IPS-NIHi11 (cell line): ENCODE data around the gene IQSEC1.

ENCODE experiments used
- DNase-seq: peaks from one replicate; pipeline ENCODE4 v3.0.0; 2012; ENCODE audit warnings: mixed read lengths, low spot score

IQSEC1 gene

DNA sequence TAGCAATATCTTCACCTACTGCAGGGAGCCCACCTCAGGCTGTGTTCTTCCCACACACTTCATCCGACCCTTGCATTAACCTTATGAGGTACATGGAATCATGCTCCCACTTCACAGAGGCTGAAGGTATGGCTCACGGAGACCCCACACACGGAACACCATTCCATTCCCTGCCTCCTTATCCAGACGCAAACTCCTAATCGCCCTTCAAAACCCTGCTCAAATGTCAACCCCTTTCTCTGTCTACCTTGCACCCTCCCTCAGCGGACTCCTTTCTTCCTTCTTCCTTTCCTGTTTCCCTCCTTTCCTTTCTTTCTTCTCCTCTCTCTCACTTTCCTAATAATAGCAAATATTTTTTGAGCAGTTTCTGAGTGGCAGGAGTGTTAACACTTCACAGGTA, 23.8 kb downstream of the IQSEC1 start:
- no peak for DNase-seq

DNA sequence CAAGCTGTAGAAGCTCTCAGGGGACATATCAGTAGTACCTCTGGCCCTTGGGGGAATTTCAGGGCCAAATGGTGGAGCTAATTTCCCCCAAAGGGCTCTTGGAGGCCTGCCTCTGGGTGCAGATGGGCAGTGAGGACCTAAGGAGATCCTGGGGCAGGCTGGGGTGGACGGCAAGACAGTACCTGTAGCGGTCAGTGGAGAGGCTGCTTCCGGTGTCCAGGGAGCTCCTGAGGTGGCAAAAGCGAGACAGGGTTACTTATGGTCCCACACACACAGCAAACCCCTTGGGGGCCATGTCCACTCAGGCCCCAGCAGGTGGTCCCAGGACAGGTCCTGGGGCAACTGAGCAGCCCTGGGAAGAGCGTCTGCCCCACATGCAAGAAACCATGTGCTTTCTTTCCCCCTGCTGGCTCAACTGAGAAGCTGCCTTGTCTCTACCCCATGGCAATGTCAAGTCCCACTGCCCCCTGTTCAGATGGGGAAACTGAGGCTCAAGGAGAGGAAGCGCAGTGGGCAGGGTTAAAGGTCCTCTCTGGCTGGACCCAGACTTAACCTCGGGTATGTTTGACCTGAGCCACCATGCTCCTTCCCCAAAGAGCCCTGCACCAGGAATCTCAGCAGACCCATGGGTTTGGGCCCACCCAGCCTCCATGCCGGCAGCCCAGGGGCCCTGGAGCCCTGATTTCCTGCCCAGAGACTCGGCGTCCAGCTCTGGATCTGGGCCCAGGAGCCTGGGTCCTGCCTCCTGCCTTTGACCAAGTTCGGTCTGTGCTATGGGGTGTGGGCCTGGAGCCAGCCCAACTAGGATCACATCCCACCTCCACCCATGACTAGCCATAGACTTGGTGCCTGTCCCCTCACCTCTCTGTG, 25.7 kb downstream of the IQSEC1 start:
- no peak for DNase-seq

DNA sequence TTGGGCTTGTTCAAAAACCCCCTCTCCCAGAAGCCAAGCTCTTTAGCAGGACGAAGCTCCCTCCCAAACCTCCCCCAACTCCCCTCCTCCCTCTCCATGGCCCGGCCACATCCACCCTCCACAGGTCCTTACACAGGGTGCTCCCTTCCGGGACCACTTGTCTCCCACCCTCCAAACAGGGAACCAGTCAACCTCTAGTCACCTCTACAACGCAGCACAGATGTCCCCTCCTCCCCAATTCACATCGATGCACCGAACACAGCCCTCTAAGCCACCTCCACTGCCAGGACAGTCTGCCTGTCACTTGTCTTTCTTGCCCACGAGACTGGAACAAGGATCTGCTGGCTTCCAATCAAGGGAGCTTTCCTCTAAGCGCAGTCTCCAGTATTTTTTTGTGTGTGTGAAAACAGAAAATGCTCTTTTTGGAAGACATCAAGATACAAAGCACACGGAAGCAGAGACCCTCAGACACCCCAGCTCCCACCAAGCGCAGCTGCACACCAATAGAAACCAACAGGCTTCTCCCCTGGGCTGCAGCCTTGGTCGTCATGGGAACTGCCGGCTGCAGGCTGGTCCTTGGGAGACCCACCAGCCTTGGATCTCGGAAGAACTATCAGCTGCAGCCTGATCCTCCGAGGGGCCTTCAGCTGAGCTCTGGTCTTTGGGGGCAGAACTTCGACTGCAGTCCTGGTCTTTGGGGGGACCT, 26.5 kb downstream of the IQSEC1 start:
- no peak for DNase-seq

DNA sequence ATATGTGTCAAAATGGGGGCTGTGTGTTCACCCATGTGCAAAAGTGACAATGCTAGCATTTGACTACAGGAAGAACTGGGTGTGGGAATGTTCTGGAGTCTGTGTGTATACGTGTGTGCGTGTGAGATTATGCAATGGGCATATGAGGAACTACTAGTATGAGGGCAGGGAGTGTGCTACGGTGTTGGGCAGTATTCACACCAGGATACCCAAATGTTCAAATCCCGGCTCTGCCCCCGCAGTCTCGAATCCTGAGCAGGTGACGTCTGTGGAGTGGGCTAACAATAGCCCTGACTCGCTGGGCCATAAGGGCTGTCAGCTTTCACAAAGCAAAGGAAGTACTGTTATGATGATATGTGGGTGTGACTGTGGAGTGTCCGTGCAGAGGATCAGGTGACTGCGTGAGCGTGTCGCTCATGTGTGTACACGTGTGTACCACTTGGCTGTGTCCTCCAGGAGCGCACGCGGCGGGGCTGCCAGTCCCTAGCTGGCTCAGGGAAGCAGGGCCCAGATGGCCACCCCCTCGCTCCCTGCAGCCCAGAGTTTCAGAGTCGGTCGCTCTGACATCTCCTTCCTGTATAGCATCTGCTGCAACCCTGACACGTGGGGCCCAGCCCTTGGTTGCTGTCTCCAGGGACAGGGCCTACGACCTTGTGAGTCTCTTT, 27.2 kb downstream of the IQSEC1 start:
- no peak for DNase-seq

DNA sequence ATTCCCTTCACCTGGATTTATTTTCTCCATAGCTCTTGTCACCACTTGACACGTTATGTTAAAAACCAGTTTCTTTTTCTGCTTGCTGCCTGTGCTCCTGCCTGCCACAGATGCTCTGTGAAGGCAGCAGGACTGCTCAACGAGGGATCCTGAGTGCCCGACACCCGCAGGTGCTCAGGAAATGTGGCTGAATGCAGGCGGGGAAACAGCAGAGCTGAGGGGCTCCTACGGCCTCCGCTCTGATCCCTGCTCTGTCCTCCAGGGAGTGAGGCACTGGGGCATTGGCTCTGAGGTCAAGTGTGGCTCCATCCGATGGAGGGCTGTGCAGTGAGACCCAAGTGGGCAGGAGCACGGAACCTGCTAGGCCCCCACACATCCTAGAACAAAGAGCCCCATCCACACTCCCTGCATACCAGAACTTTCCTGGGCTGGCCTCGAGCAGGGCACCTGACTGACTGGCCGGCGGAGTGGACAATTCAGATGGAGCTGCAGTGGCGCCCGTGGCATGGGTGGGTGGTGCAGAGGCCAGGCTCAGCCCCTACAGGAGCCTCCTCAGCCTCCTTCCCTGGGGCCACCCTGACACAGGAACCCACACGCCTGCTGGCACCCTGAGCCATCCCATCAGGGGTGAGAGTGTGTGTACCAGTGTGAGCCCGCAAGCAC, 27.9 kb downstream of the IQSEC1 start:
- DNase-seq = no peak

DNA sequence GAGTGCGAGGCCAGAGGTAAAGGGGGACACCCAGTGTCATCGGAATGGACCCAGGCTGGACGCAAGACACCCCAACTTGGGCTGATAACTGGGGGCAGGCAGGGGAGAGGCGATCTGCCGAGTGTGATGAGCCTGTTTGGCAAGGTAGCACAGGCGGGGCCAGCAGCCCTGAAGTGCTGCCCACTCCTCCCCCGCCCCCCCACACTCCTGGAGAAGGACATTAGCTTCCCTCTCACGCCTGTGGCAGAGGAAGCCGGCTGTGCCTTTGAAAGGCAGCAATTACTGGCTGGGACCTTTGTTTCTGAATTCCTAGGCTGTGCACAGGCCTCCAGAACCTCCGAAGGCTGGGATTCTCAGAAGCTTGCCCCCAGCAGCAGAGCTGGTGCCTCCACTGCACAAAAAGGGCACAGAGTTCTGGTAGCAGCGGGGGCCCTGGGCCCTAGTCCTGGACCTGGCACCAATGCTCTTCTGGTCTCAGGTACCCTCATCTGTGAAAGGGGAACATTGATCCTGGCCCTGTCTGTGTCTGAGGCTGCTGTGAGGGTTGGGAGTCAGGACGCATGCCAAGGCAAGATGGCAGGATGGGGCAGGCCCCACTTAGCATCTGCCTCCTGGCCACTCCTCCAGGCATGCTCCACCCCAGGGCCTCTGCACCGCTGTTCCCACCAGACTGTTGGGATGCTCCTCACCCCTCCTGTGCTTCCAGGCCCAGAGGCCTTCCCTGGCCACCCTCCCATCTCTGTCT, 28.6 kb downstream of the IQSEC1 start:
- DNase-seq = no peak

DNA sequence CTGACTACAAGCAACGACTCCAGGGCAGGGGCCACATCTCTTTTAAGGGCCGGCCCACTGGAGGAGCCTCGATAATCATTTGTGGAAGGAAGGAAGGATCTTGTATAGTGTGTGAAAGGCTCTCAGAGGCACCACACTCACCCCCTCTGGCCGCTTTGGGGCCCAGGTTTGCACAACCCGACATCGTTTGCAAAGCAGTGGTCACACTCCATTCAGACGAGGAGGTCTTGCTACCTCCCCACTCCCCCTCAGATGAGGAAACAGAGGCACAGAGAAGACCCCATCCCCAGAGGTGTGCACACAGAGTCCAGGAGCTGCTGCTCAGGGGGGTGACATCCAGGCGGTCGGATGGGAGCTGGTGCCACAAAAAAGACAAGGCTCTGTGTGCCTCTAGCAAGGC, 29.6 kb downstream of the IQSEC1 start:
- no peak for DNase-seq

DNA sequence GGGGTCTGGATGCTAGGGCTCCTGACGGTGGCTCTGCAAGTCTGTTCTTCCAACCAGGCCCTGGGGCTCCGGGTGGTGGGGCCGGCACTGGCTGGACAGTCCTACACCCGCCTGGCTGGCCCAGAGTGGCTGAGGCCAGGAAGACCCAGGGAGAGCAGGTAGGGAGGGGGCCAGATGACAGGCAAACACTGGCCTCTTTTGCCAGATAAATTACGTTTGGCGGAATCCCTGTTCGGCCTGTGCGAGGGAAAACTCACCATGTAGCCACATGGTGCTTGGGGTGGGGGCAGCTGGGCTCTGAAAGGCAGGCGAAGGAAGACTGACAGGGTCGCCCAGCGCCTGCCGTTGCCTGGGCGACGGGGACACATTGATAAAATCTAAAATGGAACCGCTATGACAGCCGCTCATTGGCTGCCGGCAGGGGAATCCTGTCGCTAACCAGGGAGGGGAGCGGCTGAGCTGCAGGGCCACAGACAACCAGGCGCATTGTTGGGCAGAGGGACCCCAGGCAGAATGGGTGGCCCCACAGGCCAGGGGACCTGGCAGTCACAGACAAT, 30.4 kb downstream of the IQSEC1 start:
- DNase-seq = no peak

DNA sequence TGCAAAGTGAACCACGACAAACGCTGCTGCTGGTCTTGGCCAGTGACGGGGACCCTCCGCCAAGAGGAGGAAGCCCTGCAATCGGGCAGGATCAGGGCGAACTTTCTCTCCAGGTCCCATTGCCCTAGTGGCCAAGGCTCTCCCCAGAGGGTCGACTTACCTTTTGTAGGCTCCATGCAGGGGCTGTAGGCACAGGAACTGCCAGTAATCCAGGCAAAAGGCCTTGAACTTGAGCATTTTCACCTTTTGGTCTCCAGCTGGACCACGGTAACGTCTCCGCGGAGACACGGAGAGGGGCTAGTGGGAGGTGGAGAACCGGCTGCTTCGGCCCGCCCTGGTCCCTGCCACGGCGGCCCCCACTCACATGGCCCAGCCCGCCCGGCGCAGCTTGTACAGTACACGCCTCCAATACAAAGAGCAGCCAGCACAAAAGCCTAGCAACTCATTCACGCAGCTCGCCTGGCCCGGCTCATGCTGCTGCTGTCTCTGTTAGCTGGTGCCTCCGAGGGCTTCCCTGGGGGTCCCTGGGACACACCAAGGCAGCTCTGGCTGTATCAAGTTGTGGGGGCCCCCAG, 31.0 kb downstream of the IQSEC1 start:
- DNase-seq = no peak

DNA sequence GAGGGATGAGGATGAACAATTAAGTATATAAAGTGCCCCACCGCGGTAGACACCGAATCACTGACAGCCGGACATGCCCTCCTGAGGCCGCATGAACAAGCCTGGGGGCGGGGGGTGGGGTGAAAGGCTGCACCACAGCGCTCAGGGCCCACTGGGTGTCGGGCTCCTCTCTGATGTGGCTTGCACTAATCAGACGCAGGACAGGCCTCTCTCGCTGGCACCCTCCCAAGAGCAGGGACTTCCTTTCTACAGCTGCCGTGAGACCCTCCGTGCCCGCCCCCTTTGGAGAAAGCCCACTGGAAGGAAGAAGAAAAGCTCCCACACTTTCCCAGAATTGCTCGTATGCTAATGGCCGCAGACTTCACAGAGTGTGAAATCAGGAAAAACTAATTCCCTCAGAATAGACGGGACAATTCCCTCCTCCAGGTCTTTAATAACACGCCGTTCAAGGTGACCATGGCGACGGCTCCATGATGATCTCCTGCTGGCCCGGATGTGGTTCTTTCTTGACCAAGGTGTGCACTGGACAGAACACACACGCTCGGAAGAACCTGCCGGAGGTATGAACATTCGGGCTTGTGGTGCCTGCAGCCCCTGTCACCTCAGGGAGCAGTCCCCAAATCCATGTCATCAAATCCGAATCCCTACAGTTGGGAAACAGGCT, 32.0 kb downstream of the IQSEC1 start:
- no peak for DNase-seq

DNA sequence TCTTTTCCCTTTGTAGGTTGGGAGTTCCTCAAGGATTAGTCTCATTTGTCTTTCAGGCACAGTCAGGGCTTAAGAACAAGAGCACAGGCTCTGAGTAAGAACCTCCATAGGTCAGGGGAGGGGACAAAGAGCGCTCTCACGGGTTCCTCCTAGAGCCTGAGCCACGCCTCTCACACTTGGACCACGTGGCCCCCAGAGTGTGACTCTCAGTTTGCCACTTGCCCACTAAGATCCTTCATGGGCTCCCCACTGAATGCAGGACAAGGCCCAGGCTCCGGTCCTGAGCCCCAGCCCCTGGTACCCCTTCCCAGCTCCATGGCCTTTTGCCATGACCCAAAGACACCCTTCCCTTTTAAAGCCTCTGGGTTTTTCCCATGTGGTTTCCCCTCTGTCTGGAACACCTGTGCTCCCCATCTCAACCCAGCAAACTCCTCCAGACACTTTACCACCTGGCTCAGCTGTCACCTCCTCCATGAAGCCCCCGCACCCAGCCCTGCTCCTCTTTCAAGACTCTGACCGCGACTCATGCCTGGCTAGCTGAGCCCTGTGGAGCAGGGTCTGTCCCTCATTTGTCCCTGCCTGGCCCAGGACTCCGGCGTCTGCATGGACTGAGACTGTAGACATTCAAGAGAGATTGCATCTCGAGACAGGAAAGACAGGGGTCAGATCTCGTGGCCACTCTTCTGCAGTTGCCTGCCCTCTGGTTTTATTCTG, 32.7 kb downstream of the IQSEC1 start:
- no peak for DNase-seq

DNA sequence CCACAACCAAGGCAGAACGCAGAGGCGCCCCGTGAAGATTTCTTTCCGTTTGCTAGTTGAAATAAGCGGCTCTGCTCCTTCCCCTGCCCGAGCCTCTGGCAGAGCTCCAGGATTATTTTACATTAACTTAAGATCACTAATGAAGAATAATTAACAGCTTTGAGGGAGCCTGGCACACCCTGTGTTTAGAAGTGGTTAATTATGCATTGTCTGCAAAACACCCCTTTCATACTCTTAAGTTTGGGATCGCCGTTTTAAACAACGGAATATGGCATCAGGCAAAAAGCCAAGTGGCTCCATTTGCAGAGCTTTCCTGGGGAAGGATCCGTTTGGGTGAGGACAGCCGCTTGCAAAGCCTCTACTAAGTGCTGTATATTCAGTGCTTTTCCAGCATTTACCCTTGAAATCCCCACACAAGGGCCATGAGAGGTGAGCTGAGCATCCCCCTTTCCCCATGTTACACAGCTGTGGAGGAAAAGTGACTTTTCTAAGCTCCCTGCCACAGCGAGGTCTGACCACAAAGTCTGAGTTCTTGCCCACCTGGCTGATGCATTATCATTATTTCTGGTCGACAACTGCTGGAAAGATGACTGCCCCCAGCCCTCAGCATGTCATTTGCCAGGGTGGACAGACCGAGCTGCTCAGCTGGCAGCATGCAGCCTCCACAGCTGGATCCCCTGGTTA, 33.9 kb downstream of the IQSEC1 start:
- DNase-seq = no peak

DNA sequence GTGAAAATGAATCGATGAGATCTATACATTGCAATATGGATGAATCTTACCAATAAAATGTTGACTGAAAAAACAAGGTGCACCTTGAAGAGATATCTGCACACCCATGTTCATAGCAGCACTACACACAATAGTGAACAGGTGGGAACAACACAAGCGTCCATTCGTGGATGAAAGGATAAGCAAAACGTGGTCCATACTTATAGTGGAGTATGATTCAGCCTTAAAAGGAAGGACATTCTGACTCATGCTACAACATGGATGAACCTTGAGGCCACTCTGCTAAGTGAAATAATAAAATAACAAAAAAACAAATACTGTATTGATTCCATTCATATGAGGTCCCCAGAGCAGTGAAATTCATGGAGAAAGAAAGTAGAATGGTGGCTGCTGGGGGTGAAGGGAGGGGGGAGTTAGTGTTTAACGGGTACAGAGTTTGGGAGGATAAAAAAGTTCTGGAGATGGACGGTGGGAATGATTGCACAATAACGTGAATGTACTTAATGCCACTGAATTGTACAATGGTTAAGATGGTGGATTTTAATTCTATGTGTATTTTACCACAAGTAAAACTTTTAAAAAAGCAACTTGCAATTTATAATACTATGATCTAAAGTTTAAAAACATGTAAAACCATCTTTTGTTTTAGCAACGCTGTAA, 35.6 kb downstream of the IQSEC1 start:
- DNase-seq = no peak

DNA sequence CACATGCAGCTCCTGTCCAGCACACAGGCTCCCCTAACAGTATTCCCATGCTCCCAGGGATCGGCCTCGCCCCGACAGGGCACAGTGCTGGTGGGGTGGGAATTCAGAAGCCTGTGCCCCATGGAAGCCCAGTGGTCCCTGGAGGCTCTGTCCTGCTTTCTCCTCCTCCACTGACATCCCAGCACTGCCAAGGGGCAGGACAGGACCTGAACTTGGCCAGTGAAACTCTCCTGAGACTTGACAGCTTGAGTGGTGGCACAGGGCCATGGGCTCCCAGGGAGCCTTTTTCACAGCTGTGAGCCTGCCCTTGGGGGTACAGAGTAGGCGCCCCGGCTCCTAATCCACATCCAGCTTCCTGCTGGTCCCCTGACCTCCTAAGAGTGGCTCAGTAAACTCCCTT, 38.4 kb downstream of the IQSEC1 start:
- no peak for DNase-seq

DNA sequence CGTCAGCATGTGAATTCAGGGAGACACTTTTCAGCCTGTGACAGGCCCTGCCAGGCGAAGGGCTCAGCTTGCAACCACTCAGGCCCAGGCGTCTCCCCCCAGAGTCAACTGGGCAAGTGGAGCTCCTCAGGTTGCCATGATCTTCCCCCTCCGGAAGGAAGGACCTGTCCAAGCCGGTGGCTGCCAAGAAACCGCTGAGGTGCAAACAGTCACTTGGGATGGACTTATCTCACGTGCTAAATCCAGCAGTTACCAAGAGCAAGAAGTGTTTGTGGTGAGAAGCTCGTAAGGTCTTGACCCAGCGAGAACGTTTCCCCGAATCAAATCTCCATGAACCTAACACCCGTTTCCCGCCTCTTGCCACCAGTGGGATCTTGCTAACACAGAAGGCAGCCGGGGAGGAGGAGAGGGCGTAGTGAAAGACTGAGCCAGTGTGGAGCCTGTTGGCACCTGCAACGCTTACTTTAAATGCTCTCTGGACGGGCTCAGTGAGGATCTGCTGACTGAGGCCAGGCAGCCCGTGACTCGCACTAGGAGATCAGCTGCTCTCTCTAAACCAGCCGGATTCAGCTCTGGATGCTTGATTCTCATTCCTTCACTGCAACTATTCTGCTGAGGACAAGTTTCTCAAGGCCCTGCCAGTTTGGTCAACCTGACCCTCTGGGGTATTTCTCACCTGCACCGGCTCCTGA, 39.0 kb downstream of the IQSEC1 start:
- no peak for DNase-seq

DNA sequence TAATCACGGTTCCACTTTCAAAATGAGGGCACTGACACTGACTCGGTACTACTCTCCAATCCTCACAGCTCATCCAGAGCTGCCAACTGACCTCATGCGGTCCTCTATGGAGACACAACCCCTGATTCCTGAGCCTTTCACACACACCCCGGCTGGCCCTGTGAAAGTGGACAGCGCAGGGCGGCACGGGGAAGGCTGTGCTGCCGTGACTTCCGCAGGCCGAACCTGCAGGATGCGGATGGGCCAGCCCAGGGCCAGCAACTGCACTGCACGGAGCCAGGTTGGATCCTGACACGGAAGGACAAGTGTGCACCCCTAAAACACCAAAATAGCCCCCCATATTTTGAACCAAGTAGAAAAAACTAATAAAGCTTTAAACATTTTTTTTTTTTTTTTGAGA, 41.0 kb downstream of the IQSEC1 start:
- DNase-seq = no peak

DNA sequence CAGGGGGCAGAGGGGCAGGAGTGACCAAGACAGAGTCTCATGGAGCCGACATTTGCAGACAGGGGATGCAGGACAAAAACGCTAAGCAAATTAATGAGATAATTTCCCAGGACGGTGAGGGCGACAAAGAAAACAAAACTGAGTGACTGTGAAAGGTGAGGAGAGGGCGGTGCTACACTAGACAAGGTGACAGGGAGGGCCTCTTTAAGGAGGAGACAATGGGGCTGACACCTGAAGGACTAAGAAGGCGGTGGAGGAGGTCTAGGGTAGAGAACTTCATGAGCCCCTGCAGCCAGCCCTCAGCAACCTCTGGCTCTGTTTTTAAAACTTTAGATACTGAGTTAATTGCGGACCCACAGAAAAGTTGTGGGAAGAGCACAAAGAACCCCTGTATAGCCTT, 41.6 kb downstream of the IQSEC1 start:
- no peak for DNase-seq

DNA sequence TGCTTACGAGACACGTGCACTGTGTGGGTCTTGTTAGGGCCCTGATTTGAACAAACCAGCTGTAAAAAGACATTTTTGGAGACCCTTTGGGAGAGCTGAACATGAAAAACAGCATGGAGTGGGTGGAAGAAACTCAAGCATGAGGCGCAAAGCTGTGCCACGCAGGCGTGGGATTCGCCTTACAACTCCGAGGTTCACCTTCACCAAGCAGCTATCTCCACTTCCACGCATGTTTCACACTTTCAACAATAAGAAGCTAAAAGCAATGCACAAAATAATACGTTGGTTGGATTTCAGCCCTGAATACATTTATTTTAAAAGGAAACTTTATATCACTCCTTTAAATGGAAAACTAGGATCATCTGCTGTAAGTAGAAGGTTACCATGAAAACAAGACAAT, 42.5 kb downstream of the IQSEC1 start:
- DNase-seq = no peak
